Activated CD8-positive, alpha-beta memory T cell treated with anti-CD3 and anti-CD28 coated beads for 36 hours (primary cell): ENCODE results near the gene HEATR1. TPM values are rescaled to one million over a fixed set of nuclear protein-coding genes. Genes with fewer than 3 reads are reported as not detected.
"Not testable (repeated sequence)": the region's sequence is repeated elsewhere in the genome, so short reads cannot be mapped to it uniquely, and the experiment has no call there.

Experiments
- CTCF ChIA-PET: fragments of 350-600 bp; sonication (Branson Sonifier 250); formaldehyde crosslinking; loops from one replicate; lab custom pipeline; 2021; ENCODE audit warnings: antibody characterized with exemption; lab: Charles Lee
- POLR2A ChIA-PET: fragments of 350-600 bp; sonication (Branson Sonifier 250); formaldehyde crosslinking; loops from one replicate; lab custom pipeline; 2021; ENCODE audit warnings: antibody characterized with exemption; lab: Charles Lee
- total RNA-seq, 2 experiments: library from RNA; stranded (reverse); gene quantifications; one replicate each; pipeline ENCODE4 v1.2.3, GENCODE V29; 2021

The HEATR1 gene
- total RNA-seq, 2 experiments from 2014 or later, result 106 to 111 TPM

DNA sequence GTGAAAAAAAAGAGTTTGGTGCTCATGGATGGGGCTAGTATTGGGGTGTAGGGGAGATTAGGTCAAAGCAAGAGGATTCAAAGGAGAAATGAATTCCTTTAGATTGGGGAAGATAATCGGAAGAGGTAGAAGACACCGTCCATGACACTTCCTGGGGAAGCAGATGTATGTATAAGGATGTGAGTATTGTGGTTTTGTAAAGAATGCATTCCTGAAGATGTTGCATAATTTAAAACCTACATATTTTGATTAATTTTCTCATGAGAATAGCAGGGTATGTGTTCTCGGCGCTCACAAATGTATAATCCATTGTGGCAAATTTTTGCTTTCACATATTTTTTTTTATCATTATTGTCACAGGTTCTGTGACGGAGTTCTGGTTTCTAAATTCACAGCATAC, 86.0 kb downstream of the HEATR1 start:
- POLR2A ChIA-PET, result no interaction called here
- CTCF ChIA-PET, result interaction anchor here (0.7 kb wide), 1 partner anchor 243 kb away, joined by 3 read pairs; no protein-coding TSS in a partner anchor

DNA sequence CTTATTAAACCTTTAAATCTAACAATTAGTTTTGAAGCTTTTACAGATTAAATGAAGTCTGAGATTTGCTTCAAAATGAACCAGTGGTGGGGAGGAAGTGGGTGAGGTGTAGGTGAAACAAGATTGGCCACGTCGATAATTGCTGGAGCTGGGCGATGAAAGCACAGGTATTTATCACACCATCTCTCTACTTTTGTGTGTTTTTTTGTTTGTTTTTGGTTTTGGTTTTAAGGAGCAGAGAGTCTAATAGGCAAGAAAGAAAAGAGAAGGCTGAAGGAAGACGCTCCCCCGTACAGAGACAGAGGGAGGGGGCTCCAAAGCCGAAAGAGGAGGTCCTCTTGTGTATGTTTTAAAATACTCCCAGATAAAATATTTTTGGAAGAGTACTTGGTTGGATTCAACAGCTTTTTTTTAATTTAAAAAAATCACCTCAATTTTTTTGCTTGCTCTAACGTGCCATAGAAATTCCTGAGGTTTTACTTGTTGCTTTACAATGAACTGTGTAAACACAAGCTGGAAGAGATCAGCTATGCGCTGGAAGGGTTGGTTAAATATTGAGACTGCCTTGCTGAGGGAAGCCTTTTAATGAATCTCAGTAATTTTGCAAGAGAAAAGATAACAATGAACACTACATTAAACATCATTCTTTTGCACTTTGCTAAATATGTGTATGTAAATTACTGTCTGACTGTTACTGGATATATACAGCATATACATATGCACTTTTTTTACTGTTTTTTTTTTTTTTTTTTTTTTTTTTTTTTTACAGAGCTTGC, 87.2 kb downstream of the HEATR1 start:
- ChIA-PET CTCF (interaction anchor here (1.2 kb wide), 1 partner anchor 16 kb away, joined by 4 read pairs; no protein-coding TSS in a partner anchor), POLR2A (no interaction called here)

DNA sequence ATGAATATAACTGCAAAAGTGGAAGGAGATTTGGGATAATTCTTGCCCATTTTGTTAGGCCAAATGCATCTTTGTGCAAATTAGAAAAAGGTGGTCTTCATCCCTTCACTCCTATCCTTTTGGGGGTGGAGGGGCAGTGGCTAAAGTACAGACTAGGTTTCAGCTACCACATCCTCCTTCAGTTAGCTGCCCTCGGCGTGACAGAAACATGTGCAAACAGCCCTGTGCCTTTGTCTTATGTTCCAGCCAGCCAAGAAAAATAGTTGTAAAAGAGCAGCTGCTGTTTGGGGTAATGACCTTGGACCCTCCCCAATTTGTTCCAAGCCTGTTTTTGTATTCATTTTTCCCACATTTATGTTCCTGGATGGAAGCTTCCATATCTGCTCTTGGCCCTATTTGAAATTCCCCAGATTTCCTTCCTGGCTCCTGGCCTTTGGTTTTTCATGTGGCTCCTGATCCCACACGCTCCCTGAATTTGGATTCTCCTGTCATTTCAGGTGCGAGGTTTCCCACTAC, 88.8 kb downstream of the HEATR1 start:
- CTCF ChIA-PET, result no interaction called here
- POLR2A ChIA-PET, result no interaction called here

DNA sequence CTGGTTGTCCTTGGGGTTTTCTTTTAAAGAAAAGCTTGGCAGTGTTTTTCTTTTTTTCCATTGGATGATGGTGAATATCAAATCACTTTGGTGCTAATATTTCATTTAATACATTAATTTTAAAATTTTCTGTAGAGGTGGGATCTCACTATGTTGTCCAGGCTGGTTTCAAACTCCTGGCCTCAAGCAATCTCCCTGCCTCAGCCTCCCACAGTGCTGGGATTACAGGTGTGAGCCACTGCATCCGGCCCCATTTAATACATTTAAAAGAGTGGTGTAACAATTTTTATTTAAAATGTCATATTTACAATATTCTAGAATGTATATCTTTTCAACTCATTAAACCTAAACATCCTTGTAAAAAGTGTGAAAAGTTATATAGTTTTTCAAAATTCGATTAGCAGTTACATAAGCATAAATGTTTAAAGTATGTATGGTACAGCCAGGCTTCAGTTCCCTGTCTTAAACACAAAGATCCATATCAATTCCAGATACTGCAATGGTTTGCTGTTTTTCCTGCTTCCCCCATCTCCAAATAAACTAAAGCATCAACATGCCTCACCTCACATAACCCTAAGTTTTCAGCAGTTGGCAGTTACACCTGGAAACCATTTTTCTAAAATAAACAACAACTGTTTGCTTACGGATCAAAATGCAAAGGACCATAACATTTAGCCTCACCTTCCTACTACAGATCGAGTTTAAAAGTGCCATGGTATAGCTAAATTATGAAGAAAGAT, 89.4 kb downstream of the HEATR1 start:
- CTCF ChIA-PET, result no interaction called here
- POLR2A ChIA-PET, result no interaction called here

- CTCF ChIA-PET, result no interaction called here
- POLR2A ChIA-PET, result no interaction called here
These were observed 92.4 kb downstream of the HEATR1 start for GRCh38 chr1:236511735-236512418.

- POLR2A ChIA-PET, result interaction anchor here (0.5 to 0.9 kb wide), 2 partner anchors 11 to 557 kb away, joined by 3 to 6 read pairs; no protein-coding TSS in a partner anchor
- CTCF ChIA-PET, result interaction anchor here (0.6 to 0.8 kb wide), 3 partner anchors 33 to 405 kb away, joined by 3 read pairs; no protein-coding TSS in a partner anchor
These were observed 94.5 kb downstream of the HEATR1 start for GRCh38 chr1:236509647-236510401.

DNA sequence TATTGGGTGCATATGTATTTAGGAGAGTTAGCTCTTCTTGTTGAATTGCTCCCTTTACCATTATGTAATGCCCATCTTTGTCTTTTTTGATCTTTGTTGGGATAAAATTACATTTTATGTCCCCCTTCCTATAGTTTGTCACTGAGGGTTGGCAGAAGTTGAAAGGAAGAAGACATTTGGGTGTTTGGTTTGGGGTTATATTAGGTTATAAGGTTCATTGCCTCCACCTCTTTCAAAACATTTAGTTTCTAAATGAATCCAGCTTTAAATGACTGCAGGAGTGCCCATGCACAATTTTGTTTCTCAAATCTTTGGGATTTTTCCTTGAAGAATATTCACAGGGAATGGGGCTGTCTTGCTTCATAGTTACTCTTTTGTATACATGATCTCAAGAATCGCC, 95.1 kb downstream of the HEATR1 start:
- POLR2A ChIA-PET, result no interaction called here
- CTCF ChIA-PET, result interaction anchor here (0.7 to 0.8 kb wide), 2 partner anchors 228 to 404 kb away, joined by 3 read pairs; no protein-coding TSS in a partner anchor

DNA sequence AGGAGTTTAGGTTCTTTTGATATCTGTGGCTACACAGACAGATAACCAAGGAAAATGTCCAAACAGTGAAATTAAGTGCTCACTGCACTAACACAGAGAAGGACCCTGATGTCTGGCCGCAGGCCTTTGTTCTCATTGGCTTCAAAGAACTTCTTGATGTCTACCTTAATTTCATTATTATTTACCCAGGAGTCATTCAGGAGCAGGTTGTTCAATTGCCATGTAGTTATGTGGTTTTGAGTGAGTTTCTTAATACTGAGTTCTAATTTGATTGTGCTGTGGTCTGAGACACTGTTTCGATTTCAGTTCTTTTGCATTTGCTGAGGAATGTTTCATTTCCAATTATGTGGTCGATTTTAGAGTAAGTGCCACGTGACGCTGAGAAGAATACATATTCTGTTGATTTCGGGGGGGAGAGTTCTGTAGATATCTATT, 95.7 kb downstream of the HEATR1 start:
- ChIA-PET POLR2A (no interaction called here), CTCF (interaction anchor here (0.7 to 1.4 kb wide), 3 partner anchors 19 to 403 kb away, joined by 3 to 5 read pairs (median 3); no protein-coding TSS in a partner anchor)

DNA sequence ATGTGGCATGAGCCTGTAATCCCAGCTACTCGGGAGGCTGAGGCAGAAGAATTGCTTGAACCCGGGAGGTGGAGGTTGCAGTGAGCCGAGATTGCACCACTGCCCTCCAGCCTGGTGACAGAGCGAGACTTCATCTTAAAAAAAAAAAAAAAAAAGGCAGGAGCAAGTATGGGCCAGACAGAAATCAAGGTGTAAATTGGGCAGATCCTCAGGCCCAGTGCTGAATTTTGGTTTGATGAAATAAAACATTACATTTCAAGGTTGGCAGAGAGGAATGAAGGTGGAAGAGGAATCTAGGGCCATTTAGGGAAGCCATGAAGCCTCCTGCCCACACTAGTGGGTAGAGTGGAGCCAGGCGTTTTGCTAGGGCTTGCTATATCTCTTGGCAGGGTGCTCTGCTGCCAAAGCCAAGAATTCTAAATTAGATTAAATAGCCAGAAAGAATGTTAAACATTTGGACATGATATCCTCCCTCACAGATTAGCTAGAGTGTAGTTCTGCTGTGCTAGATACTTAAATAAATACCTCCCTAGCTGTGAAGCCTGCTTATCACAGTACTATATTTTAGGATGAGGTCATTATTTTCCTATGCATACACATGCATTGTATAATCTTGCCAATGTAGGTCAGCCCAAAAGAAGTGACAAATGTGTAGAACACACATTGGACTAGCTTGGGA, 97.2 kb downstream of the HEATR1 start:
- ChIA-PET CTCF (interaction anchor here (0.7 to 1.4 kb wide), 2 partner anchors 17 to 422 kb away, joined by 4 to 5 read pairs; no protein-coding TSS in a partner anchor), POLR2A (no interaction called here)

- CTCF ChIA-PET, POLR2A ChIA-PET: not testable (repeated sequence)
These were observed 100.0 kb downstream of the HEATR1 start for GRCh38 chr1:236504338-236504737.

DNA sequence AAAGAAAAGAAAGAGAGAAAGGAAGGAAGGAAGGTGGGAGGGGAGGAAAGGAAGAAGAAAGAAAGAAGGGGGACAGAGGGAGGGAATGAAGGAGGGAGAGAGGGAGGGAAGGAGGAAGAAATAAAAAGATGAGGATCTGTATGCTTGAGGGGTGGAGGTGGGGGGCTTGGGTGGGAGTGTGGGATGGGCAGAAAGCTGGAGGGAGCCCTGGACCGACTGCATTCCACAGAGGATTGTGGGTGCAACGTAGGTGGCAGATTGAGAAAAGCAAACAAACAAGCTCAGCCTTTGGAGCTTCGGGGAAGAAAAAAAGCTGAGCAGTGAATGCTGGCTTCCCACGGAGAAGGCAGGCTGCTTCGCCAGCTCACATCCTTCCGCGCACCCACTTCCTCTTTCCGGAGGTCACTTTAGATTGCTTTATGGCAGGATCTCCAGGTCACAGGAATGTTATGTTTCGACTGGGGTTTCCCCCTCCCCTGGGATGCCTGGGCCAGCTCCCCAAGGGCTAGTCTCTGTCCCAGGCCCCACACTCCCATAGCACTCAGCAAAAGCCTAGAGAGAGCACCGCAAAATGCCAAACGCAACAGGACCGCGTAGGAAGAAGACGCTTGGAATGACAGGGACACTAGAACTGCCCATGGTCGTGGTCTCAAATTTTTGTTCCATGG, 101.2 kb downstream of the HEATR1 start:
- POLR2A ChIA-PET, result interaction anchor here (0.6 kb wide), 1 partner anchor 360 kb away, joined by 3 read pairs; no protein-coding TSS in a partner anchor
- CTCF ChIA-PET, result interaction anchor here (1.1 kb wide), 1 partner anchor 108 kb away, joined by 3 read pairs; no protein-coding TSS in a partner anchor

DNA sequence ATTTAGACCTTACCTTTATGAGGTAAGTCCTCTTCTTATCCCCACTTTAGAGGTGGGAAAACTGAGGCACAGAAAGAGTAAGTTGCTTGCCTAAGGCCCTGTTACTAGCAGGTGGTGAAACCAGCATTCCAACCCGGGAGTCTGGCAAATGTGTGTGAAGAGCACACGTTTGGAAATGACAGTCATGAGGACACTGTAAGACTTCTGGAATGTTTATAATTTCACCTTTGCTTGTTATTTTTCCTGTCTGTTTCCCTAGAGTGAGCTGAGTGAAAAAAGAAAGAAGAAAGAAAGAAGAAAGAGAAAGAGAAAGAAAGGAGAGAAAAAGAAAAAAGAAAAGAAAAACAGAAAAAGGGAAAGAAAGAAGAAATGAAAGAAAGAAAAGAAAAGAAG, 101.7 kb downstream of the HEATR1 start:
- CTCF ChIA-PET, result interaction anchor here (1.1 kb wide), 1 partner anchor 107 kb away, joined by 3 read pairs; no protein-coding TSS in a partner anchor
- POLR2A ChIA-PET, result interaction anchor here (0.6 kb wide), 1 partner anchor 360 kb away, joined by 3 read pairs; no protein-coding TSS in a partner anchor

DNA sequence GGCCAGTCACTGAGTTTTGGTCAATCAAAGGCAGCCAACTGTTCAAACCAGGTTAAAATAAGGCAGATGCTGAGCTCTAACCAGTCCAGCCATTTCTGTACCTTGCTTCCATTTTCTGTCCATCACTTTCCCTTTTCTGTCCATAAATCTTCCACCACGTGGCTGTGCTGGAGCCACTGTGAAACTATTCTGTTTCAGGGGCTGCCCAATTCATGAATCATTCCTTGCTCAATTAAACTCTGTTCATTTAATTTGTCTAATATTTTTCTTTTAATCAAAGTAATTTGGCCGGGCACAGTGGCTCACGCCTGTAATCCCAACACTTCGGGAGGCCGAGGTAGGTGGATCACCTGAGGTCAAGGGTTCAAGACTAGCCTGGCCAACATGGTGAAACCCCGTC, 103.2 kb downstream of the HEATR1 start:
- ChIA-PET POLR2A (no interaction called here), CTCF (interaction anchor here (1.1 kb wide), 1 partner anchor 16 kb away, joined by 4 read pairs; no protein-coding TSS in a partner anchor)
